Muscle layer of duodenum (tissue), 2 donors: ENCODE results near the gene ACOX1.

Experiments used
- H3K27ac ChIP-seq: one replicate; pipeline ENCODE4 v1.7.0; 2013; ENCODE audit warnings: mild to moderate bottlenecking, low read length
- H3K27me3 ChIP-seq: one replicate; pipeline ENCODE4 v1.7.0; 2013; ENCODE audit warnings: low read depth, mild to moderate bottlenecking, control low read depth, low read length
- H3K36me3 ChIP-seq, 2 donors: one replicate each; pipeline ENCODE4 v1.7.0; 2013; ENCODE audit warnings: low read length in 2 of 2, control low read depth in 1 of 2, mild to moderate bottlenecking in 1 of 2; ENCODE audit not compliant: insufficient read depth in 2 of 2, control insufficient read depth in 1 of 2
- H3K4me1 ChIP-seq, 2 donors: one replicate each; pipeline ENCODE4 v1.7.0; 2013; ENCODE audit warnings: low read length in 2 of 2, mild to moderate bottlenecking in 2 of 2, control low read depth in 1 of 2, moderate library complexity in 1 of 2; ENCODE audit not compliant: insufficient read depth in 2 of 2, control insufficient read depth in 1 of 2
- H3K4me3 ChIP-seq, 2 donors: one replicate each; pipeline ENCODE4 v1.7.0; 2013; ENCODE audit warnings: low read length in 2 of 2, low read depth in 1 of 2, mild to moderate bottlenecking in 1 of 2
- H3K9me3 ChIP-seq, 2 donors: one replicate each; pipeline ENCODE4 v1.7.0; 2013; ENCODE audit warnings: low read length in 2 of 2, control low read depth in 1 of 2, mild to moderate bottlenecking in 1 of 2; ENCODE audit not compliant: control insufficient read depth in 1 of 2
- donor health status: healthy.

The ACOX1 gene

DNA sequence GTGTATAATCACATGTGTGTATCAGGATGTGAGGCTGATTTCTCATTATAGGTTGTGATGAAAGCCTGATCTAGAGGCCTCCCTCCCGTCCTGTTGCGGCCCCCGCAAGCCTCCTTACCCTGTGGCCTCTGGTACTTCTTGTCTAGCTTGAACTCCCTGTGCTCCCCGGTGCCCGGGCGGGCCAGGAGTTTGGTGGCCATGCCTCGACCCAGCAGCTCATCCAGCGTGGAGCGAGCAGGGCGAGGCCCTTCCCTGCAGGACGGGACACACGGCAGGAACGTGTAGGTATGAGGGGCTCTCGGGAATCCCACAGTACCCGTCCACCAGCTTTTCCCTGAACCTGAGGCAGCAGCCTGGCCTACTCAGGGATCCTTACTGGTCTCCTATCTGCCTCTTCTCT is 53.1 kb downstream of the ACOX1 start:
- Histone ChIP-seq H3K9me3 (no peaks in the 10 kb centered on the region), H3K27me3 (no peaks in the 10 kb centered on the region), H3K36me3 (peaks cover 0 to 29% of the 10 kb centered on the region in 2 donors), H3K4me1 (no peaks in the 10 kb centered on the region), H3K4me3 (no peak overlapping the region), H3K27ac (no peak overlapping the region)

DNA sequence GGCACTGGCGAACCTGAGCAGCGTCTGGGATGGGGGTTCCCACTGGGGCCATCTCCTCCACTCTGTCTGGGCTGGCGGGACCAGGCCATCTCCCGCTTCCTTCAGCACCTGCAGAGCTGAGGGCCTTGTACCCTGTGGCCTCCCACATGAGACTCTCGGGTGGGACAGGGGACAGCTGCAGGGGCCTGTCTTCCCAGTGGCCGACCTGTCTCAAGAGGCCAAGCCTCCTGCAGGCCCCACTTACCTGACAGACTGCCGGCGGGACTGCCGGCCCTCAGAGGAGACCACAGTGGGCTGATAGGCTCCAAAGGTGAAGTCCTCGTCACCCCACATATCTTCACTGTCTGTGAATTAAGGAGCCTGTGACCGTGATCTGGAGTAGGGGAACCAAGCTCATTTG is 53.9 kb downstream of the ACOX1 start:
- H3K9me3 ChIP-seq, result no peaks in the 10 kb centered on the region
- no peaks in the 10 kb centered on the region for H3K27me3 ChIP-seq
- H3K36me3 ChIP-seq, result peaks cover 0 to 32% of the 10 kb centered on the region in 2 donors
- H3K4me1 ChIP-seq, result no peaks in the 10 kb centered on the region
- no peak overlapping the region for H3K27ac ChIP-seq
- H3K4me3 ChIP-seq, result no peak overlapping the region

DNA sequence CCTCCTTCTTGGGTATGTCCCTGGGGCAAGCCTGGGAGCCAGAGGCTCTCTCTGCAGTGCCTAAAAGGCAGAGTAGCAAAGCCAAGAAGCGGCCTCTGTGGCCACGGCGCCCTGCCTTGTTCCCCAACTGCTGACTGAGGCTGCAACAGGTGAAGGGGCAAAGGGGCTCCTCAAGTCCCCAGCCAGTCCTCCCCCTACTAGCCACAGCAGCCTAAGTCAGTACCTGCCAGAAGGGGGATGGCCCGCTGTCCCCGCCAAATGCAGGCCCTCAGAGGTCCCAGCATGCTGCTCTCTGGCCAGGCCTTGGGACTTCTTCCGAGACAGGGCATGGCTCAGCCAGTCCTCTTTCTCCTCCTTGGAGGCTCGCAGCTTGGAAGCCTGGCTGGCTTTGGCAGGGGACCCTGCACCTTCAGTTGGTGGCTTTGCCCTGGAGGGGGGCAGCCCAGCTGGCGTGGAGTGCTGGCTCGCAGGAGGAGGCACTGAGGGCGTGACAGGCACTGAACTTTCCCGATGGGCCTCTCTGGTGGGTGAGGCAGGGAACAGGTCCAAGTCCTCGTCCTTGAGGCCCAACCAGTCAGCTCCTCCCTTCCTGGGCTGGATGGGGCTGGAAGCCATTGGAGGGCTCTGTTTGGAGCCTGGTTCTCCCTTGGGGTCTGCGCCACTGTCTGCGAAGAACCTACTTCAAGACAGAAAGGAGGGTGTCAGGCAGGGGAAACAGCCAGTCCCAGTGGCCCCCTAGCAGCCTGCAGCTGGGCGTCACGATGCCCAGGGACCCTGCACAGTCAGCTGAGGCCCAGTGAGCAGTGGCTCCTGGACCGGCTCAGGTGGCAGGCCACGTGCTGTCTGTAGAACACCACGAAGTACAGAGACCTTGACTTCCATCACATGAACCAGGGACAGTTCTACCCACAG is 55.7 kb downstream of the ACOX1 start:
- Histone ChIP-seq H3K4me3 (no peak overlapping the region), H3K4me1 (no peaks in the 10 kb centered on the region), H3K36me3 (peaks cover 0 to 36% of the 10 kb centered on the region in 2 donors), H3K27me3 (no peaks in the 10 kb centered on the region), H3K9me3 (no peaks in the 10 kb centered on the region), H3K27ac (no peak overlapping the region)

DNA sequence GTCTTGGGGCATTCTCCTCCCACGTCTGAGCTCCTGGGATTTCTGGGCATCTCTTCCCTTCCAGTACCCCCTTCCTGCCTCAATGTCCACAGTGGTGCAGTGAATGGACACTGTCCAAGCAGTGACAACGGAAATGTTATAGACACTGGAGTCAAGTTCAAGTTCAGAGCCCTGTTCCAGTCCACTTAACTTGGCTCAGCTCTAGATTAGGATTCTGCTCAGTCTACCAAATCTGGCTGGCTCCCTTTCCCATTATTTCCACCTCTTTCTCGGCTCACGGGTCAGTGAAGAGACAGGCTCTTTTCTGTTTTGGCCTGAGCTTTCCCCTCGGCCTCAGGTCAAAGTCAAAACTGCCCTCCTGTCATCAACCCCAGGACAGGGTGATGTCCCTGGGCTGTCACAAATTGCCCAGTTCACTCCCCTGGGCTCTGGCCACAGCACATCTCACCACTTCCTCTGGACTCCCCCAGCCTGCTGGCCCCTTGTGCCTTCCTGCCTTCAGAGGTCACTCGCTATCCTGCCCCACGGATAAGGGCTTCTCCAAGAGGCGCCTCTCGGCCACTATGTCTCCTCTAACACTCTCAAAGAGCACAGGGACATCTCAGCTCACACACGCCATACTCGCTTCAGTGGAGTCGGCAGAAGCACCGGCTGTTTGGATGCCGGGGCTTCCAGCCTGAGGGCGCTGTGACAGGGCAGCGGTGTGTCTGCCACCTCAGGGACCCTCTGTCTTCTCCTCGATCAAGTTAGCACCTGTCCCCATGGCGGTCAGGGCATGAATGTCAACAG is 56.6 kb downstream of the ACOX1 start:
- Histone ChIP-seq H3K36me3 (peaks cover 0 to 36% of the 10 kb centered on the region in 2 donors), H3K27ac (no peak overlapping the region), H3K27me3 (no peaks in the 10 kb centered on the region), H3K9me3 (no peaks in the 10 kb centered on the region), H3K4me1 (no peaks in the 10 kb centered on the region), H3K4me3 (no peak overlapping the region)

DNA sequence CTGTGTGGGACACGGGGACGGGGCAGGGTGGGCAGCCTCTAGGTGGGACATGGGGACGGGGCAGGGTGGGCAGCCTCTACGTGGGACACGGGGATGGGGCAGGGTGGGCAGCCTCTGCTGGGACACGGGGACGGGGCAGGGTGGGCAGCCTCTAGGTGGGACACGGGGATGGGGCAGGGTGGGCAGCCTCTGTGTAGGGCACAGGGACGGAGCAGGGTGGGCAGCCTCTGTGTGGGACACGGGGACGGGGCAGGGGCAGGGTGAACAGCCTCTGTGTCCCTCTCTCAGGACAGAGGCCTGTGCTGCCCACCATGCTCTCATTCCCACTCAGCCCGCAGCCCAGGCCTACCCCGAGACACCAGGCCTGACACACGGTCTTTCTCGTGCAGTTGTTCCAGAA is 57.4 kb downstream of the ACOX1 start:
- Histone ChIP-seq H3K27ac (no peak overlapping the region), H3K4me3 (no peak overlapping the region), H3K27me3 (no peaks in the 10 kb centered on the region), H3K9me3 (no peaks in the 10 kb centered on the region), H3K36me3 (peaks cover 0 to 36% of the 10 kb centered on the region in 2 donors), H3K4me1 (no peaks in the 10 kb centered on the region)

DNA sequence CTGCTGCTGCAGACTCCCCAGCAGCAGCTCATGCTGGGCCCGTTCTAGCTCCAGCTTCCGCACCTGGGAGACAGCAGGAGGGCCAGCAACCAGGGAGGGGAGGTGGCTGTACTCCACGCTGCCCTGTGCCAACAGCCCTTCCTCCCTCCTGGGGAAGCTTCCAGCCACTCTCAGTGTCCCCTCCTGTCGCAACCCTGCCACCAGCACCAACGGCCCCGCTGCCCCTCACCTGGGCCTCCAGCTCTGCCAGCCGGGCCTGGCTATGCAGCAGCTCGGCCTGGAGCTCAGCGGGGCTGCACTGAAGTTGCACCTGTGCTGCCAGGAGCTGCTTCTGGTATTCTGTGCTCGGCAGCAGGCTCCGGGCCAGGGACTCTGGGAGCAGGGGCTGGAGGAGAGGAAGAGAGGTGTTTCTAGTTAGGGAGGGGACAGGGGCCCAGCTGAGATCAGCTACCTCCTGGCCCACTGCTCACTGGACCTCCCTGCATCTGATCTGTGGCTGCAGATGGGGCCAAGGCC is 58.9 kb downstream of the ACOX1 start:
- H3K9me3 ChIP-seq, result no peaks in the 10 kb centered on the region
- H3K27me3 ChIP-seq, result no peaks in the 10 kb centered on the region
- no peaks in the 10 kb centered on the region for H3K4me1 ChIP-seq
- H3K36me3 ChIP-seq, result peaks cover 0 to 27% of the 10 kb centered on the region in 2 donors
- H3K4me3 ChIP-seq, result no peak overlapping the region
- no peak overlapping the region for H3K27ac ChIP-seq

DNA sequence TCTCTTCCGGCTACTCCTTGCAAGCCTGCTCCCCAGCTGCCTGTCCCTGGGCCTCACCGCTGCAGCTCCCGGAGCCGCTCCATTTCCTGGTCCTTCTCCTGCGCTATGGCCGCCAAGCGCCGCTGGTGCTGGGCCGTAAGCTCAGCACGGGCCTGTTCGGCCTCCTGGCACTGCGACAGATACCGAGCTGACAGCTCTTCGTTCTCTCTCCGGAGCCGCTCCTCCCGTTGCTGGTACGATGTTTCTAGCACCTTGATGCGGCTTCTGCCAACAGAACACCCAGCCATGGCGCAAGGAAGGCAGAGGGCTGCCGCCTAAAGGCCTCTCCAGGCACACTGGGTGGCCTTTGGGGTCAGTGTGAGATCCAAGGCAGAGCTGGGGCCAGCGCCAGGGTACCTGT is 59.4 kb downstream of the ACOX1 start:
- Histone ChIP-seq H3K36me3 (peaks cover 0 to 30% of the 10 kb centered on the region in 2 donors), H3K9me3 (no peaks in the 10 kb centered on the region), H3K4me3 (no peak overlapping the region), H3K27ac (no peak overlapping the region), H3K4me1 (no peaks in the 10 kb centered on the region), H3K27me3 (no peaks in the 10 kb centered on the region)

DNA sequence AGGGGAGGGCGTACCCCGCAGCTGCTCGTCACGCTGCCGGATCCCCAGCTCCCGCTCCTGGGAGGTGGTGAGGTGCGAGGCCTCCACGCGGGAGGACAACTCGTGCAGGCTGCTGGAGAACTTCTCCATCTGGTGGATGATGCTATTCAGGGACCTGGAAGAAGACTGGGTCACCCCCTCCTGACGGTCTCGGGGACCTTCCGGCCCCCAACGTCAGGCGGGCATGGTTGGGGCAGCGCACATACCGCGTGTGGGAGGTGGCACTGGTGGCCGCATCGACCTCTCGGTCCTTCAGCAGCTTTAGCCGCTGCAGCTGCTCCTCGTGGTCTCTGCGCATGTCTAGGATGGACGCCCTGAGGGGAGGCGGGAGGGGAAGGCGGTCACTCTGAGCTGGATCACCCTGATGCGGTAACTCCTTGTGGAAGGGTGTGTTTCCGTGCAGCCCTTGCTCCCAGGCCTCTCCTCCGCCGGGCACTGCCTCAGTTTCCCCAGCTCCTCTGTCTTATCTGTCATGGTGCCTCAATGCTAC is 61.0 kb downstream of the ACOX1 start:
- Histone ChIP-seq H3K4me3 (no peak overlapping the region), H3K9me3 (no peaks in the 10 kb centered on the region), H3K4me1 (no peaks in the 10 kb centered on the region), H3K27ac (no peak overlapping the region), H3K36me3 (peaks cover 0 to 38% of the 10 kb centered on the region in 2 donors), H3K27me3 (no peaks in the 10 kb centered on the region)

DNA sequence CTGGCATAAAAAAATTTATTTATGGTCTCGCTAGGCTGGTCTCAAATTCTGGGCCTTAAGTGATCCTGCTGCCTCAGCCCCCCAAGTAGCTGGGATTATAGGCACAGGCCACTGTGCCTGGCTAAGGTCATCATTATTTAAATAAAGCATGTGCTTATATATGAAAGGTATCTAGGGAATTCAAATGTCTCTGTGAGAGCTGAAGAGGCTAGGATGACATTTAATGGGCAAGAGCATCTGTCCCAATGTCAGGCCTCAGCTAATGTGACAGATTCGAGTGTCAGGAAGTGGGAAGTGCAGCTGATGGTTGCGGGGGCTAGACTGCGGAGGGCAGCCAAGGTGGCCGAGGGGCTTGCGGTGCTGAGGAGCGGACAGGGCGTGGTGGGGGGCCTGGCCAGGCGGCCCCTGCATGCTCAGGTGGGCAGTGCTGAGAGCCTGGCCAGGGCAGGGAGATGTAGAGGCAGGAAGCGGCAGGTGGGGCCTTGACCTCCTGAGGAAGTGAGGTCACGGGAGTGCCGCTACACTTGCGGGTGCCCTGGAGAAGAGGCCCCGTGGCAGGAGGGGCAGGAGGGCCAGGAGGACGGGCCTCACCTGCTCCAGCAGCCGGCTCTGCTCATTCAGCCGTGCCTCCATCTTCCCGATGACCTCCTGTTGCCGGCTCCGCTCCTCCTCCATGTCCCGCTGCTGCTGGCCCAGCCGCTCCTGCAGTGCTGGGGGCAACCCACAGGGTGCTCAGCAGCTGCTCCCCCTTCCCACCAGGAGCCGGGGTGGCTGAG is 61.6 kb downstream of the ACOX1 start:
- Histone ChIP-seq H3K4me1 (no peaks in the 10 kb centered on the region), H3K27me3 (no peaks in the 10 kb centered on the region), H3K9me3 (no peaks in the 10 kb centered on the region), H3K4me3 (no peak overlapping the region), H3K27ac (no peak overlapping the region), H3K36me3 (peaks cover 0 to 34% of the 10 kb centered on the region in 2 donors)

DNA sequence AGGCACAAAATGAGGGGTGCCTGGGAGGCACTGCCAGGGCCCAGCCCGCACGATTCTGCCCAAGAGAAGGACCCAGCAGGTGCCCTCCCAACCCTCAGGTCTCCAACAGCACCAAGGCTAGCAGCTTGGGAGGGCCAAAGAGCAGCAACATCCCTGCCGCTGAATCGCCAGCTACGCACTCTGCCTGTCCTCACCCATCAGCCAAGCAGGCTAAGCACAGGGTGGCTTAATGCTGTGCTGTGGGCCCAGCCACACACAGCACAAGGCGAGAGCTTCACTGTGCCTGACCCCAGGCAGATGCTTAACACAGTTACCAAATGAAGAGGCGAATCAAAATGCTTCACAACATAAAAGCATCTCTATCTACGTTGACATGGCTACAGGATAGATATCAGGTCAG is 63.7 kb downstream of the ACOX1 start:
- Histone ChIP-seq H3K27me3 (no peaks in the 10 kb centered on the region), H3K4me3 (no peak overlapping the region), H3K4me1 (no peaks in the 10 kb centered on the region), H3K9me3 (no peaks in the 10 kb centered on the region), H3K27ac (no peak overlapping the region), H3K36me3 (peaks cover 0 to 38% of the 10 kb centered on the region in 2 donors)
